ENCODE data around the gene PDGFD. TPM values are rescaled to one million over a fixed set of nuclear protein-coding genes. Genes with fewer than 3 reads are reported as not detected.

PDGFD gene
- polyA plus RNA-seq, 1 donor (not counting 4 experiments of a cell fraction or from before 2014, with no cell fraction given), result 0.28 TPM

- dilution Hi-C loops (cut with MboI; ENCODE audit: extremely low pct_ligation_motif_present, low sequenced_read_pairs), result no loop called here
- no peak for DNase-seq (ENCODE audit: low read depth, low spot score)
- Histone ChIP-seq H3K9me1 (ENCODE audit: control insufficient read depth, extremely low read depth, insufficient read depth, low read length) (no peaks in the 10 kb centered on the region), H3K36me3 (ENCODE audit: control insufficient read depth in 2 of 2, extremely low read depth in 1 of 2, insufficient read depth in 2 of 2, low read length in 2 of 2) (no peaks in the 10 kb centered on the region), H3K27ac (ENCODE audit: control insufficient read depth, insufficient read depth, low read length) (no peak overlapping the region), H3K9me3 (ENCODE audit: control insufficient read depth, low read depth, low read length) (no peaks in the 10 kb centered on the region), H3K4me1 (ENCODE audit: control insufficient read depth, extremely low read depth, insufficient read depth, low read length) (no peaks in the 10 kb centered on the region), H3K4me2 (ENCODE audit: control insufficient read depth, extremely low read depth, insufficient read depth, low read depth, low read length) (no peak overlapping the region), H4K20me1 (ENCODE audit: control insufficient read depth, extremely low read depth, insufficient read depth, low read length) (no peaks in the 10 kb centered on the region), H3K27me3 (ENCODE audit: control insufficient read depth, extremely low read depth, insufficient read depth, low read length) (no peaks in the 10 kb centered on the region), H2AFZ (ENCODE audit: control insufficient read depth, low read length) (no peak overlapping the region), H3K9ac (ENCODE audit: control insufficient read depth, extremely low read depth, insufficient read depth, low read length) (no peak overlapping the region), H3K4me3 (ENCODE audit: control insufficient read depth in 2 of 3, extremely low read depth in 1 of 3, insufficient read depth in 2 of 3, low read depth in 1 of 3, low read length in 3 of 3) (no peak overlapping the region), H3K79me2 (ENCODE audit: control insufficient read depth, insufficient read depth, low read length) (no peaks in the 10 kb centered on the region)
- TF ChIP-seq EZH2 (IDR thresholded peaks at IDR 0.05; ENCODE audit: low read length), result no peak
- no peak for TF ChIP-seq CTCF (optimal IDR thresholded peaks at IDR 0.05 in 1 of 3, IDR thresholded peaks at IDR 0.05 in 1 of 3, conservative IDR thresholded peaks at IDR 0.05 in 1 of 3; ENCODE audit: extremely low read depth in 1 of 3, insufficient read depth in 2 of 3, low read length in 3 of 3)
- FAIRE-seq, result no peak
These were observed 77.3 kb downstream of the PDGFD start for GRCh38 chr11:104086621-104087020.

- H3K9me3 ChIP-seq (ENCODE audit: control insufficient read depth, low read depth, low read length), result no peaks in the 10 kb centered on the region
- no peak for FAIRE-seq
These were observed 85.0 kb downstream of the PDGFD start for GRCh38 chr11:104078995-104079394.

More at GRCh38 chr11:104078995-104079394, 85.0 kb downstream of the PDGFD start:
- H3K27ac ChIP-seq (ENCODE audit: control insufficient read depth, insufficient read depth, low read length), result no peak overlapping the region
- no peak for DNase-seq (ENCODE audit: low read depth, low spot score)
- H3K79me2 ChIP-seq (ENCODE audit: control insufficient read depth, insufficient read depth, low read length), result no peaks in the 10 kb centered on the region
- TF ChIP-seq EZH2 (IDR thresholded peaks at IDR 0.05; ENCODE audit: low read length) (no peak), CTCF (optimal IDR thresholded peaks at IDR 0.05 in 1 of 3, IDR thresholded peaks at IDR 0.05 in 1 of 3, conservative IDR thresholded peaks at IDR 0.05 in 1 of 3; ENCODE audit: extremely low read depth in 1 of 3, insufficient read depth in 2 of 3, low read length in 3 of 3) (no peak)
- no peak overlapping the region for H2AFZ ChIP-seq (ENCODE audit: control insufficient read depth, low read length)
- no peak overlapping the region for H3K4me2 ChIP-seq (ENCODE audit: control insufficient read depth, extremely low read depth, insufficient read depth, low read depth, low read length)
- dilution Hi-C loops (cut with MboI; ENCODE audit: extremely low pct_ligation_motif_present, low sequenced_read_pairs), result no loop called here
- no peaks in the 10 kb centered on the region for H4K20me1 ChIP-seq (ENCODE audit: control insufficient read depth, extremely low read depth, insufficient read depth, low read length)
- H3K9me1 ChIP-seq (ENCODE audit: control insufficient read depth, extremely low read depth, insufficient read depth, low read length), result no peaks in the 10 kb centered on the region
- H3K4me1 ChIP-seq (ENCODE audit: control insufficient read depth, extremely low read depth, insufficient read depth, low read length), result peaks cover 17% of the 10 kb centered on the region
- no peaks in the 10 kb centered on the region for H3K27me3 ChIP-seq (ENCODE audit: control insufficient read depth, extremely low read depth, insufficient read depth, low read length)
- no peak overlapping the region for H3K9ac ChIP-seq (ENCODE audit: control insufficient read depth, extremely low read depth, insufficient read depth, low read length)
- H3K36me3 ChIP-seq (ENCODE audit: control insufficient read depth in 2 of 2, extremely low read depth in 1 of 2, insufficient read depth in 2 of 2, low read length in 2 of 2), result no peaks in the 10 kb centered on the region
- no peak overlapping the region for H3K4me3 ChIP-seq (ENCODE audit: control insufficient read depth in 2 of 3, extremely low read depth in 1 of 3, insufficient read depth in 2 of 3, low read depth in 1 of 3, low read length in 3 of 3)
